Measurements from ENCODE around the gene NOTCH1.

NOTCH1 gene

GRCh38 chr9:136572003-136572827, 26.4 kb upstream of the NOTCH1 start:
- no peak for DNase-seq
- no peak for TF ChIP-seq POLR2A (IDR thresholded peaks at IDR 0.05; ENCODE audit: low read length)
- TF ChIP-seq GATA1 (IDR thresholded peaks at IDR 0.05; ENCODE audit: low read depth, low read length) = no peak

GRCh38 chr9:136571531-136571930, 25.7 kb upstream of the NOTCH1 start:
- DNase-seq = no peak

GRCh38 chr9:136570916-136571315, 25.1 kb upstream of the NOTCH1 start:
- DNase-seq = no peak
- TF ChIP-seq POLR2A (IDR thresholded peaks at IDR 0.05; ENCODE audit: low read length) = no peak
- TF ChIP-seq GATA1 (IDR thresholded peaks at IDR 0.05; ENCODE audit: low read depth, low read length) = no peak

More at GRCh38 chr9:136571531-136571930, 25.7 kb upstream of the NOTCH1 start:
- no peak for TF ChIP-seq POLR2A (IDR thresholded peaks at IDR 0.05; ENCODE audit: low read length)
- no peak for TF ChIP-seq GATA1 (IDR thresholded peaks at IDR 0.05; ENCODE audit: low read depth, low read length)

- DNase-seq = no peak
- no peak for TF ChIP-seq GATA1 (IDR thresholded peaks at IDR 0.05; ENCODE audit: low read depth, low read length)
- TF ChIP-seq POLR2A (IDR thresholded peaks at IDR 0.05; ENCODE audit: low read length) = no peak
These were observed 24.5 kb upstream of the NOTCH1 start for GRCh38 chr9:136570191-136570845.

- no peak for TF ChIP-seq POLR2A (IDR thresholded peaks at IDR 0.05; ENCODE audit: low read length)
- TF ChIP-seq GATA1 (IDR thresholded peaks at IDR 0.05; ENCODE audit: low read depth, low read length) = no peak
- DNase-seq = no peak
These were observed 23.8 kb upstream of the NOTCH1 start for GRCh38 chr9:136569526-136570148.

- no peak for DNase-seq
- TF ChIP-seq POLR2A (IDR thresholded peaks at IDR 0.05; ENCODE audit: low read length) (no peak), GATA1 (IDR thresholded peaks at IDR 0.05; ENCODE audit: low read depth, low read length) (no peak)
These were observed 22.6 kb upstream of the NOTCH1 start for GRCh38 chr9:136568288-136569081.

- no peak for DNase-seq
- TF ChIP-seq GATA1 (IDR thresholded peaks at IDR 0.05; ENCODE audit: low read depth, low read length) (no peak), POLR2A (IDR thresholded peaks at IDR 0.05; ENCODE audit: low read length) (no peak)
These were observed 21.9 kb upstream of the NOTCH1 start for GRCh38 chr9:136567651-136568287.

- no peak for DNase-seq
- TF ChIP-seq GATA1 (IDR thresholded peaks at IDR 0.05; ENCODE audit: low read depth, low read length) = no peak
- TF ChIP-seq POLR2A (IDR thresholded peaks at IDR 0.05; ENCODE audit: low read length) = no peak
These were observed 21.1 kb upstream of the NOTCH1 start for GRCh38 chr9:136566901-136567300.

- DNase-seq = no peak
- TF ChIP-seq POLR2A (IDR thresholded peaks at IDR 0.05; ENCODE audit: low read length) (no peak), GATA1 (IDR thresholded peaks at IDR 0.05; ENCODE audit: low read depth, low read length) (no peak)
These were observed 20.7 kb upstream of the NOTCH1 start for GRCh38 chr9:136566553-136566895.

GRCh38 chr9:136565715-136566552, 20.1 kb upstream of the NOTCH1 start:
- TF ChIP-seq POLR2A (IDR thresholded peaks at IDR 0.05; ENCODE audit: low read length) (no peak), GATA1 (IDR thresholded peaks at IDR 0.05; ENCODE audit: low read depth, low read length) (no peak)
- DNase-seq = no peak

GRCh38 chr9:136565086-136565714, 19.4 kb upstream of the NOTCH1 start:
- DNase-seq = no peak
- TF ChIP-seq POLR2A (IDR thresholded peaks at IDR 0.05; ENCODE audit: low read length) = no peak
- TF ChIP-seq GATA1 (IDR thresholded peaks at IDR 0.05; ENCODE audit: low read depth, low read length) = no peak

GRCh38 chr9:136564379-136564988, 18.6 kb upstream of the NOTCH1 start:
- TF ChIP-seq GATA1 (IDR thresholded peaks at IDR 0.05; ENCODE audit: low read depth, low read length) = no peak
- no peak for TF ChIP-seq POLR2A (IDR thresholded peaks at IDR 0.05; ENCODE audit: low read length)
- no peak for DNase-seq

Data from erythroblast (primary cell).